ENCODE data around the gene IL2RG.

- TF ChIP-seq CTCF (IDR thresholded peaks at IDR 0.05) (no peak), POLR2A (IDR thresholded peaks at IDR 0.05) (peak in 2 of 3 donors; percentile 47 to 56)
These were observed 6.9 kb upstream of the IL2RG start, which contains the start of gene MED12 for GRCh38 chrX:71118032-71118984.
